ENCODE measurements around the gene ARHGAP27. TPM values are rescaled to one million over a fixed set of nuclear protein-coding genes. Genes with fewer than 3 reads are reported as not detected.

Gene ARHGAP27
- total RNA-seq, 4 donors from 2014 or later, result 31.5 to 38.6 (median 33.1) TPM

DNA sequence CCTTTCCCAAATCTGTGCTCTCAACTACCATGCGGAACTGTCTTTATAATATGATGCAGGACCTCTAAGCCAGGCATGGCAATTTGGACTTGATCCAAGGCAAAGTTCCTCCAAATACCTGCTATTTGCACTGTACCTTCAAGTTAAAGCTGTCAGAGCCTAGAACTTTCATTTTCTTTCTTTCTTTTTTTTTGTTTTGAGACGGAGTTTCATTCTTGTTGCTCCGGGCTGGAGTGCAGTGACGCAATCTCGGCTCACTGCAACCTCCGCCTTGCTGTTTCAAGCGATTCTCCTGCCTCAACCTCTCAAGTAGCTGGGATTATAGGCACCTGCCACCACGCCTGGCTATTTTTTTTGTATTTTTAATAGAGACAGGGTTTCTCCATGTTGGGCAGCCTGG is 51.7 kb downstream of the ARHGAP27 start:
- Histone ChIP-seq H3K4me3 (replicated peaks in 1 of 3) (no peak overlapping the region), H3K4me1 (peaks cover 0 to 15% of the 10 kb centered on the region in 2 donors), H3K9me3 (no peaks in the 10 kb centered on the region), H3K27me3 (no peaks in the 10 kb centered on the region), H3K36me3 (no peaks in the 10 kb centered on the region), H3K27ac (no peak overlapping the region)
- intact Hi-C loops (cut with DNase I), result loop anchor here (10.0 kb wide), 1 partner anchor 236 kb away; the partner anchor contains the start of gene HEXIM1
- peak; percentile 70 to 73 for DNase-seq
- WGBS, 2 donors, result 36 to 37% methylated on average over 8 of the region's 8 CpGs
- TF ChIP-seq, protein P1, sequence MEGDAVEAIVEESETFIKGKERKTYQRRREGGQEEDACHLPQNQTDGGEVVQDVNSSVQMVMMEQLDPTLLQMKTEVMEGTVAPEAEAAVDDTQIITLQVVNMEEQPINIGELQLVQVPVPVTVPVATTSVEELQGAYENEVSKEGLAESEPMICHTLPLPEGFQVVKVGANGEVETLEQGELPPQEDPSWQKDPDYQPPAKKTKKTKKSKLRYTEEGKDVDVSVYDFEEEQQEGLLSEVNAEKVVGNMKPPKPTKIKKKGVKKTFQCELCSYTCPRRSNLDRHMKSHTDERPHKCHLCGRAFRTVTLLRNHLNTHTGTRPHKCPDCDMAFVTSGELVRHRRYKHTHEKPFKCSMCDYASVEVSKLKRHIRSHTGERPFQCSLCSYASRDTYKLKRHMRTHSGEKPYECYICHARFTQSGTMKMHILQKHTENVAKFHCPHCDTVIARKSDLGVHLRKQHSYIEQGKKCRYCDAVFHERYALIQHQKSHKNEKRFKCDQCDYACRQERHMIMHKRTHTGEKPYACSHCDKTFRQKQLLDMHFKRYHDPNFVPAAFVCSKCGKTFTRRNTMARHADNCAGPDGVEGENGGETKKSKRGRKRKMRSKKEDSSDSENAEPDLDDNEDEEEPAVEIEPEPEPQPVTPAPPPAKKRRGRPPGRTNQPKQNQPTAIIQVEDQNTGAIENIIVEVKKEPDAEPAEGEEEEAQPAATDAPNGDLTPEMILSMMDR (IDR thresholded peaks at IDR 0.05), result no peak
- TF ChIP-seq POLR2A (IDR thresholded peaks at IDR 0.05), result no peak

DNA sequence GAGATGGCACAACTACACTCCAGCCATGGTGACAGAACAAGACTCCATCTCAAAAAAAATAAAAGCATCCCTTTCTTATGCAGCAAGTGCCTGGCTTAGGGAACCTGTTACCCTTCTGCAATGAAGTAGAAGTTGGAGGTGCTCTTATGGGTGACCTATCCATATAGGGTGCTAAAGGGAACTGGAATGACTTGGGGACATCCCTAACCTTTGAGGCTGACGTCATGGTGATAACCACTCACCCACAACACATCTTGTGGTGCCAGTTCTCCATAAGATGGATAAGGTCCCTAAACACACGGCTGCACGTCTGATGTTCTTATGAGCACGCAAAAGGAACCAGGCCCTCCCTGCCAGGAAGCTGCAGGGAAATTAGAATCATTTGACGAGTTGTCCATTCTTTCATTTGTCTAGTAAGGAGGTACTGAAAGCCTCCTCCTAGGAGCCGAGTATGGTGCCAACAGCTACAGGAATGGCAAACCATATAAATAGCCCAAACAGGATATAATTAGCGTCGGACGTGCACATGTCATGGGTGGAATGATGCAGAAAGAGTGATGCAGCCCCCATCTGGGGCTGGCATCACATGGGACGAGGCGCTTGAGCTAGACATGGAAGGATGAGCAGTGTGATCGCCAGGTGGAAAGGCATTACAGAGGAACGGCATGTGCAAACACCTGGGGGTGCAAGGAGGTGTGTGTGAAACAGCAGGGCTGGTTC is 52.5 kb downstream of the ARHGAP27 start:
- Histone ChIP-seq H3K9me3 (no peaks in the 10 kb centered on the region), H3K4me1 (peaks cover 0 to 11% of the 10 kb centered on the region in 2 donors), H3K27ac (no peak overlapping the region), H3K4me3 (replicated peaks in 1 of 3) (no peak overlapping the region), H3K27me3 (no peaks in the 10 kb centered on the region), H3K36me3 (no peaks in the 10 kb centered on the region)
- TF ChIP-seq, protein P1 (IDR thresholded peaks at IDR 0.05), result no peak
- TF ChIP-seq POLR2A (IDR thresholded peaks at IDR 0.05), result no peak
- intact Hi-C loops (cut with DNase I), result loop anchor here (10.0 kb wide), 1 partner anchor 235 kb away; the partner anchor contains the start of gene HEXIM1
- WGBS, 2 donors, result 77 to 88% methylated on average over 13 of the region's 13 CpGs
- no peak for DNase-seq

DNA sequence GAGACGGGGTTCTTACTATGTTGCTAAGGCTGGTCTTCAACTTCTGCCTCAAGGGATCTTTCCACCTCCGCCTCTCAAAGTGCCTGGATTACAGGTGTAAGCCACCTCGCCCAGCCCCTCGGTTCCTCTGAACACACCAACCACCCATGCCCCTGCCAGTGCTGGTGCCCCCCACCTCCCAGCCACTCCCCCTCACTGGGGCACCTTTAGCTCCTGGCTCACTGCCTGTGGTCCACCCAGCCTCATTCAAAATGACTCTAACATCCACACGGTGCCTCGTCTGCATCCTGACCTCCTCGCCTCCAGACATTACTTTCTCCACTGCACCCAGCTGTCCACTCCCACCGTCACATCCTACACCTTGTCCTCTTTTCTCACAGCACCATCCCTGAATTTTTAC is 55.3 kb downstream of the ARHGAP27 start:
- intact Hi-C loops (cut with DNase I), result no loop called here
- Histone ChIP-seq H3K27ac (no peak overlapping the region), H3K36me3 (no peaks in the 10 kb centered on the region), H3K9me3 (no peaks in the 10 kb centered on the region), H3K4me1 (peaks cover 0 to 3% of the 10 kb centered on the region in 2 donors), H3K27me3 (no peaks in the 10 kb centered on the region), H3K4me3 (replicated peaks in 1 of 3) (no peak overlapping the region)
- 88 to 96% methylated on average over 8 of the region's 8 CpGs for WGBS, 2 donors
- no peak for DNase-seq
- TF ChIP-seq POLR2A (IDR thresholded peaks at IDR 0.05), result no peak
- TF ChIP-seq, protein P1 (IDR thresholded peaks at IDR 0.05), result no peak

DNA sequence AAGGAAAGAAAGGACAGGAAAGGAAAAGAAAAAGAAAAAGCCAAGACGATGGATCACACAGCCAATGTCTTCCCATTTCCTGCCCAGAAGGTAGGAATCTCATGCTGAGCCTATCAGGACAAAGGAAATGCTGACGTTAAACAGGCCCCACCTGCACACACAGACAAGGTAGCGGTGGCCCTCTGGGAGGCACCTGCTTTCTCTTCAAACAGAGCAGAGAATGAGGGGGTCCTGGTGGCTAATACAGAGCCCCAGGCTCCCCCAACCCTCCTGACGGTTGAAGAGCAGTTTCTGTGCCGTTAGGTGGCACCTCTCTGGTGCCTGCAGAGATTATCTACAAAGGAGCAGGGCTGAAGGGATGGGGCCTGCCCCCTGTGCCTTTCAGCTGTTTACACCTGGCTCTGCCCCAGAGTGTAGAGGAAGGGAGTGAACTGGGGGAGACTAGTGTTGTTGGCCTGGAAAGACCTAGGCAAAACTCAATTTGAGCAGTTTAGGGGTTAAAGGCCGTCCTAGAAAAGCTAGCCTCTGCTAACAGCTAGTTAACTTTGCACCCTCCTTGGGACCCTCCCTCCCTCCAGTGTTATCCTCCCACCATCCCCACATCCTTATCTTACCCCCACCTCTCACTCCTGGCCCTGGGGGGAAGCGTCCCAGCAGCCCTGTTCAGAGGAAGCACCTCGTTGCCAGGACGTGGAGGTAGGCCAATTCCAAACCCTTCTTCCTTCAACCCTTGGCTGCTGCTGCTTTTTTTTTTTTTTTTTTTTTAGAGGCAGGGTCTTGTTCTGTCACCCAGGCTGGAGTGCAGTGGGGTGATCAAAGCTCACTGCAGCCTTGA is 56.3 kb downstream of the ARHGAP27 start:
- Histone ChIP-seq H3K4me3 (replicated peaks in 1 of 3) (no peak overlapping the region), H3K27ac (no peak overlapping the region), H3K4me1 (peaks cover 5 to 13% of the 10 kb centered on the region in 2 donors), H3K27me3 (no peaks in the 10 kb centered on the region), H3K9me3 (no peaks in the 10 kb centered on the region), H3K36me3 (no peaks in the 10 kb centered on the region)
- DNase-seq, result no peak
- 84 to 85% methylated on average over 9 of the region's 9 CpGs for WGBS, 2 donors
- TF ChIP-seq, protein P1 (IDR thresholded peaks at IDR 0.05), result no peak
- TF ChIP-seq POLR2A (IDR thresholded peaks at IDR 0.05), result no peak
- intact Hi-C loops (cut with DNase I), result no loop called here

DNA sequence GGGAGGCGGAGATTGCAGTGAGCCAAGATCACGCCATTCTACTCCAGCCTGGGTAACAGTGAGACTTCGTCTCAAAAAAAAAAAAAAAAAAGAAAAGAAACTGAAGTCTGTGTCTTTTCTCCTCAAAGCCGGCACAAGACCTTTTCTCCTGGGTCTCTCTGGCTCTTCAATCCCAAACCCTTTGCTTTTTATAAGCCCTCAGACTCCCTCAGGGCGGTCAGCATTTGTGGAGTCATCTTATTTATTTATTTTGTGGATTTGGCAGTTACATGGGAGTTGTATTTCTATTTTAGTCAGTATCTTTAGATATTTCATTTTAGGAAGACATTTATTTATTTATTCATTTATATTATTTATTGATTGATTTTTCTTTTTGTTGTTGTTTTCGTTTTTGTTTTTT is 58.2 kb downstream of the ARHGAP27 start:
- intact Hi-C loops (cut with DNase I), result no loop called here
- 91 to 92% methylated on average over 6 of the region's 6 CpGs for WGBS, 2 donors
- Histone ChIP-seq H3K4me1 (peaks cover 5 to 17% of the 10 kb centered on the region in 2 donors), H3K36me3 (no peaks in the 10 kb centered on the region), H3K27ac (no peak overlapping the region), H3K9me3 (no peaks in the 10 kb centered on the region), H3K27me3 (no peaks in the 10 kb centered on the region), H3K4me3 (replicated peaks in 1 of 3) (no peak overlapping the region)
- TF ChIP-seq, protein P1 (IDR thresholded peaks at IDR 0.05), result no peak
- no peak for TF ChIP-seq POLR2A (IDR thresholded peaks at IDR 0.05)
- no peak for DNase-seq
